H1 (cell line): ENCODE results near the gene PAX4. TPM values are rescaled to one million over a fixed set of nuclear protein-coding genes. Genes with fewer than 3 reads are reported as not detected.

ENCODE experiments used
- CTCF ChIA-PET: fragments of 300-600 bp; sonication (Branson Sonifier 250); formaldehyde crosslinking; loops from one replicate; lab custom pipeline; 2021; ENCODE audit not compliant: partially characterized antibody; lab: Charles Lee
- POLR2A ChIA-PET: fragments of 300-600 bp; sonication (Branson Sonifier 250); formaldehyde crosslinking; loops from one replicate; lab custom pipeline; 2021; ENCODE audit warnings: inconsistent platforms; ENCODE audit not compliant: partially characterized antibody; lab: Charles Lee
- DNase-seq, 2 experiments: peaks; one replicate each; pipeline versions ENCODE4 v3.0.0 to v3.0.0-alpha.2; 2010 to 2022; ENCODE audit warnings: low spot score in 2 of 2, low read depth in 1 of 2, mixed read lengths in 1 of 2
- FAIRE-seq: peaks from 2 replicates; lab custom pipeline; 2011; peaks lifted over from hg19 to GRCh38; lab: Jason Lieb, UNC
- H2AFZ ChIP-seq: 2 replicates; pipeline ENCODE4 v1.8.1; 2012; ENCODE audit warnings: low read length, inconsistent platforms
- H2AK5ac ChIP-seq: 2 replicates; pipeline ENCODE4 v1.6.1; 2013; ENCODE audit warnings: low read depth, low read length
- H2BK120ac ChIP-seq: replicated peaks from 2 replicates; pipeline ENCODE3; 2013; ENCODE audit warnings: low read depth, low read length, inconsistent platforms
- H2BK12ac ChIP-seq: 2 replicates; pipeline ENCODE4 v1.6.1; 2013; ENCODE audit warnings: low read depth, low read length
- H2BK15ac ChIP-seq: 2 replicates; pipeline ENCODE4 v1.6.1; 2013; ENCODE audit warnings: low read length
- H2BK20ac ChIP-seq: 2 replicates; pipeline ENCODE4 v1.6.1; 2013; ENCODE audit warnings: low read length
- H2BK5ac ChIP-seq: 2 replicates; pipeline ENCODE4 v1.6.1; 2013; ENCODE audit warnings: low read depth, low read length
- H3K14ac ChIP-seq: 2 replicates; pipeline ENCODE4 v1.6.1; 2013; ENCODE audit warnings: inconsistent platforms; ENCODE audit not compliant: insufficient read length
- H3K18ac ChIP-seq: 2 replicates; pipeline ENCODE4 v1.6.1; 2013; ENCODE audit warnings: low read length; ENCODE audit errors: extremely low read depth
- H3K23ac ChIP-seq: 2 replicates; pipeline ENCODE4 v1.6.1; 2013; ENCODE audit warnings: inconsistent platforms; ENCODE audit not compliant: insufficient read length
- H3K23me2 ChIP-seq: 2 replicates; pipeline ENCODE4 v1.6.1; 2013; ENCODE audit warnings: low read depth, low read length
- H3K27ac ChIP-seq: 2 replicates; pipeline ENCODE4 v1.6.1; 2011; ENCODE audit warnings: low read depth, low read length, inconsistent platforms
- H3K27me3 ChIP-seq, 4 experiments: replicated peaks in 1 of 4; 1 replicate in 1 of 4; 2 replicates in 3 of 4; pipeline versions ENCODE4 v1.6.1 to v1.8.1; 2011 to 2013; ENCODE audit warnings: low read length in 3 of 4, mild to moderate bottlenecking in 3 of 4, inconsistent platforms in 2 of 4, mixed read lengths in 2 of 4, moderate library complexity in 1 of 4; ENCODE audit not compliant: control insufficient read depth in 3 of 4, insufficient read depth in 3 of 4; ENCODE audit errors: extremely low read depth in 1 of 4
- H3K36me3 ChIP-seq, 4 experiments: 2 replicates each; pipeline versions ENCODE4 v1.6.1 to v1.8.1; 2011 to 2013; ENCODE audit warnings: mild to moderate bottlenecking in 4 of 4, low read length in 3 of 4, moderate library complexity in 2 of 4, control low read depth in 1 of 4, inconsistent platforms in 1 of 4; ENCODE audit not compliant: insufficient read depth in 4 of 4, control insufficient read depth in 2 of 4
- H3K4ac ChIP-seq: replicated peaks from 2 replicates; pipeline ENCODE3; 2013; ENCODE audit warnings: low read length, low read depth, mixed read lengths, inconsistent platforms; ENCODE audit not compliant: insufficient read length
- H3K4me1 ChIP-seq, 4 experiments: replicated peaks in 1 of 4; 1 replicate in 1 of 4; 2 replicates in 3 of 4; pipeline versions ENCODE4 v1.6.1 to v1.8.1; 2011 to 2013; ENCODE audit warnings: low read length in 3 of 4, inconsistent platforms in 2 of 4, mixed read lengths in 1 of 4; ENCODE audit not compliant: insufficient read depth in 4 of 4, control insufficient read depth in 3 of 4
- H3K4me2 ChIP-seq, 2 experiments: 2 replicates each; pipeline versions ENCODE4 v1.6.1 to v1.8.1; 2011 to 2013; ENCODE audit warnings: low read depth in 2 of 2, low read length in 2 of 2, control low read depth in 1 of 2, inconsistent platforms in 1 of 2, mild to moderate bottlenecking in 1 of 2; ENCODE audit not compliant: insufficient read depth in 1 of 2
- H3K4me3 ChIP-seq, 4 experiments: fragments of 200-600, 300-600 bp in 1 of 4; sonication (generic), shearing (Covaris generic), sonication (Bioruptor Twin) in 1 of 4; 2 replicates each; pipeline versions ENCODE4 v1.5.1 to v1.8.1; 2011 to 2016; ENCODE audit warnings: low read length in 4 of 4, low read depth in 3 of 4, control low read depth in 2 of 4, inconsistent platforms in 2 of 4, mild to moderate bottlenecking in 2 of 4, mixed read lengths in 1 of 4, moderate library complexity in 1 of 4; ENCODE audit not compliant: insufficient read depth in 2 of 4; ENCODE audit errors: extremely low read depth in 1 of 4
- H3K56ac ChIP-seq: replicated peaks from 2 replicates; pipeline ENCODE3; 2013; ENCODE audit warnings: low read depth, mild to moderate bottlenecking, mixed read lengths, low read length, inconsistent platforms; ENCODE audit not compliant: insufficient read length
- H3K79me1 ChIP-seq: 2 replicates; pipeline ENCODE4 v1.6.1; 2013; ENCODE audit warnings: low read depth, low read length, control low read depth
- H3K79me2 ChIP-seq, 2 experiments: 2 replicates each; pipeline versions ENCODE4 v1.6.1 to v1.8.1; 2012 to 2013; ENCODE audit warnings: low read length in 2 of 2, mild to moderate bottlenecking in 2 of 2, inconsistent platforms in 1 of 2; ENCODE audit not compliant: insufficient read depth in 2 of 2, control insufficient read depth in 1 of 2
- H3K9ac ChIP-seq, 4 experiments: replicated peaks in 1 of 4; 1 replicate in 1 of 4; 2 replicates in 3 of 4; pipeline versions ENCODE4 v1.6.1 to v1.8.1; 2011 to 2013; ENCODE audit warnings: low read depth in 3 of 4, low read length in 3 of 4, control low read depth in 2 of 4, mild to moderate bottlenecking in 2 of 4, moderate library complexity in 2 of 4, inconsistent platforms in 1 of 4; ENCODE audit errors: extremely low read depth in 1 of 4
- H3K9me3 ChIP-seq, 2 experiments: 2 replicates each; pipeline versions ENCODE4 v1.6.1 to v1.8.1; 2012 to 2013; ENCODE audit warnings: mild to moderate bottlenecking in 2 of 2, moderate library complexity in 2 of 2, control low read depth in 1 of 2, inconsistent platforms in 1 of 2, low read depth in 1 of 2, low read length in 1 of 2, mixed read lengths in 1 of 2; ENCODE audit not compliant: insufficient read depth in 2 of 2
- H4K20me1 ChIP-seq, 2 experiments: replicated peaks in 1 of 2; 2 replicates each; pipeline versions ENCODE3 to v1.8.1; 2011 to 2013; ENCODE audit warnings: inconsistent platforms in 2 of 2, low read length in 2 of 2, mild to moderate bottlenecking in 1 of 2; ENCODE audit not compliant: insufficient read depth in 2 of 2, control insufficient read depth in 1 of 2
- H4K5ac ChIP-seq: 2 replicates; pipeline ENCODE4 v1.6.1; 2013; ENCODE audit warnings: low read length, low read depth, mixed read lengths, inconsistent platforms; ENCODE audit not compliant: insufficient read length
- H4K8ac ChIP-seq: 2 replicates; pipeline ENCODE4 v1.8.0; 2013; ENCODE audit warnings: mild to moderate bottlenecking, moderate library complexity, low read length, inconsistent platforms; ENCODE audit not compliant: insufficient read depth; ENCODE audit errors: extremely low read depth
- H4K91ac ChIP-seq: replicated peaks from 2 replicates; pipeline ENCODE3; 2013; ENCODE audit warnings: low read length, mixed read lengths, inconsistent platforms; ENCODE audit not compliant: insufficient read length
- FOSL1 ChIP-seq: IDR thresholded peaks from 2 replicates; pipeline ENCODE4 v1.6.1; 2011; ENCODE audit warnings: mild to moderate bottlenecking, low read depth, low read length, moderate library complexity; ENCODE audit not compliant: insufficient read depth
- GABPA ChIP-seq: IDR thresholded peaks from 2 replicates; pipeline ENCODE4 v1.6.1; 2011; ENCODE audit warnings: mild to moderate bottlenecking, low read length, moderate library complexity, borderline replicate concordance; ENCODE audit not compliant: insufficient read depth
- HDAC2 ChIP-seq, 2 experiments: fragments of 300-600 bp in 1 of 2; sonication (generic) in 1 of 2; IDR thresholded peaks; 2 replicates each; pipeline ENCODE4 v1.6.1; 2011 to 2012; ENCODE audit warnings: low read depth in 2 of 2, low read length in 2 of 2, mild to moderate bottlenecking in 2 of 2, moderate library complexity in 2 of 2, borderline replicate concordance in 1 of 2, inconsistent platforms in 1 of 2
- HDAC6 ChIP-seq: IDR thresholded peaks from one replicate; pipeline ENCODE4 v1.7.1; 2012; ENCODE audit warnings: low read depth, mild to moderate bottlenecking, inconsistent platforms, low read length, moderate library complexity
- RNF2 ChIP-seq: fragments of 200-900, 300-1000 bp; sonication (generic); IDR thresholded peaks from 2 replicates; pipeline ENCODE4 v1.7.1; 2016; ENCODE audit warnings: borderline replicate concordance, low read depth, mild to moderate bottlenecking, antibody characterized with exemption, low read length; ENCODE audit not compliant: poor library complexity, severe bottlenecking; ENCODE audit errors: missing control alignments
- SUZ12 ChIP-seq: fragments of 200-600 bp; sonication (generic); IDR thresholded peaks from 2 replicates; pipeline ENCODE4 v1.6.1; 2012; ENCODE audit warnings: mild to moderate bottlenecking, inconsistent platforms, low read length, moderate library complexity, mixed read lengths
- TBP ChIP-seq: IDR thresholded peaks from 2 replicates; pipeline ENCODE4 v1.6.1; 2011; ENCODE audit warnings: low read depth, low read length, improper control_type of control experiment
- YY1 ChIP-seq: IDR thresholded peaks from 2 replicates; pipeline ENCODE4 v1.6.1; 2011; ENCODE audit warnings: low read depth, mild to moderate bottlenecking, low read length
- WGBS, 2 experiments: shearing (Covaris generic) in 1 of 2; methylation state at CpG; one replicate each; pipeline versions ENCODE4 v1.1.6 to v1.1.7; 2013 to 2015; ENCODE audit warnings: low lambda C conversion rate in 2 of 2, mixed read lengths in 2 of 2, inconsistent platforms in 1 of 2, low coverage in 1 of 2, missing lambda C conversion rate in 1 of 2; ENCODE audit not compliant: insufficient replicate concordance in 2 of 2, insufficient coverage in 1 of 2, insufficient read length in 1 of 2; ENCODE audit errors: extremely low coverage in 1 of 2, missing lambda C conversion rate in 1 of 2; 5-methylcytosine and 5-hydroxymethylcytosine counted together
- polyA plus RNA-seq, 7 experiments: library from polyadenylated mRNA; depleted of rRNA in 3 of 7; stranded (reverse) in 5 of 7; unstranded in 2 of 7; fragments of >200 nt in 5 of 7; fragments of 200-250 nt in 2 of 7; gene quantifications; 1 replicate in 5 of 7; 2 replicates in 1 of 7; 4 replicates in 1 of 7; pipeline versions ENCODE4 v1.2.1 to v1.2.3, GENCODE V29; 2011 to 2013; ENCODE audit warnings: missing spikeins in 2 of 7, mixed read lengths in 2 of 7
- total RNA-seq: library from RNA; stranded (reverse); fragmentation: NEBNext Ultra II Directional; extraction: Animal tissue kit (Norgen Biotek cat#: 25700); gene quantifications from 2 replicates; pipeline ENCODE4 v1.2.1, GENCODE V29; 2021
- TF ChIP-seq, protein P1 (sequence below): IDR thresholded peaks from 2 replicates; pipeline ENCODE4 v1.6.1; 2011; ENCODE audit warnings: low read depth, mild to moderate bottlenecking, low read length; ENCODE audit not compliant: insufficient read depth

PAX4 gene
- total and polyA plus RNA-seq, 2 of the 8 experiments (the other 6 are each of a cell fraction or from before 2014, with no cell fraction given): 0.20 TPM; not detected in 1

DNA sequence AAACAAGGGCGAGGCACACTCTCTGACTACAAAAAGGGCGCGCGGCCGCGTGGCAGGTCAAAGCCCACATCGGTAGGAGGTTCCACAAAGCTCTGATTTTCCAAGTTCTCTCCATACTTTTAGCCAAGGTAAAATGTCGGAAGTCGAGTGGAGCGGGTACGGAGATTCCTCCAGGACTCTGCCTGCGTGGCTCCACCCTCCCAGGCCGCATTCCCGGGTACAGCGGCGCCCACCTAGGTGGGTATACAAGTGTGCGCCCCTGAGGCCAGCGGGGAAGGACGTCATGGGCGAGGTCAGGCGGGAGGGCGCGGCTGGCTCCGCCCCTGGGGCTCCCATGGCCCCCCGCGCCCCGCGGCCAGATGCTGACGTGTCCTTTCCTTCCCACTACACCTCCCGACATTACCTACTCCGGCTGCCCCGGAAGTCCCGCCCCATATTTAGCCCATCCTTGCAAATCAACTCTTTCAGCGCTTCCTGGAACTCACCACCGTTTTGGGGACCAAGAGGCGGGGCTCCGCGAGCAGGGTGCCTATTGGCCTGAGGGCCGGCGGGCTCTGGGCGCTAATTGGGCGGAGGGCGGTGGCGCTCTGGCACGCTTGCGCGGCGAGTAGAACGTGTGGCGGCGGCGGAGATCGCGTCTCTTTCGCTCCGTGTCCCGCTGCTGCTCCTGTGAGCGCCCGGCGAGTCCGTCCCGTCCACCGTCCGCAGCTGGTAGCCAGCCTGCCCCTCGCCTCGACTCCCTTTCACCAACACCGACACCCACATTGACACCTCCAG, 33.8 kb upstream of the PAX4 start, which contains the start of gene SND1:
Gene SND1, plus strand, starts transcription at position 639 of the 777 bp plus-strand sequence. CDS start 180 bp downstream, outside the sequence.
- Histone ChIP-seq H3K14ac (no peak within 1 kb of the TSS), H3K79me1 (peaks cover 3% of the 10 kb centered on the region; the same call in 1 of the 2 replicates), H3K23me2 (peaks cover 11% of the 10 kb centered on the region; the same call in 1 of the 2 replicates), H2BK12ac (peak within 1 kb of the TSS; percentile 95), H3K4me2 (peak within 1 kb of the TSS; percentile 83 to 93), H4K91ac (peak within 1 kb of the TSS; percentile 94), H3K4me1 (peaks cover 5 to 15% (median 8%) of the 10 kb centered on the region in 4 experiments; a peak in 6 of 7 replicates), H4K8ac (peak within 1 kb of the TSS; percentile 97; the same call in 1 of the 2 replicates), H4K20me1 (peaks cover 16 to 17% of the 10 kb centered on the region in 2 experiments), H3K9ac (peak within 1 kb of the TSS; percentile 82 to 95 (median 94)), H2BK20ac (no peak within 1 kb of the TSS), H3K18ac (peak within 1 kb of the TSS; percentile 96), H2AK5ac (peak within 1 kb of the TSS; percentile 43; the same call in 1 of the 2 replicates), H2BK15ac (peak within 1 kb of the TSS; percentile 77), H3K23ac (no peak within 1 kb of the TSS), H3K9me3 (no peaks in the 10 kb centered on the region), H3K27ac (peak within 1 kb of the TSS; percentile 98), H2BK120ac (no peak within 1 kb of the TSS), H2AFZ (peak within 1 kb of the TSS; percentile 74), H3K27me3 (no peaks in the 10 kb centered on the region), H3K56ac (peak within 1 kb of the TSS; percentile 77), H3K4ac (peak within 1 kb of the TSS; percentile 76), H2BK5ac (peak within 1 kb of the TSS; percentile 95), H4K5ac (peak within 1 kb of the TSS; percentile 68), H3K79me2 (peaks cover 27 to 47% of the 10 kb centered on the region in 2 experiments), H3K4me3 (peak within 1 kb of the TSS; percentile 87 to 99 (median 93)), H3K36me3 (peaks cover 0 to 1% (median 0%) of the 10 kb centered on the region in 4 experiments; a peak in 1 of 8 replicates)
- ChIA-PET POLR2A (interaction anchor here (0.8 to 2.6 kb wide), 10 partner anchors 10 to 66 kb away, joined by 3 to 12 read pairs (median 4); partner anchors contain the start of gene GCC1), CTCF (interaction anchor here (1.0 to 1.3 kb wide), 3 partner anchors 23 to 74 kb away, joined by 3 to 6 read pairs (median 3); partner anchors contain the start of gene ARF5)
- peak; percentile 96 to 98 for DNase-seq
- 2% methylated on average over 67 of the region's 67 CpGs; no CpG with 5 or more reads in 1 of the 2 experiments for WGBS, 2 experiments
- FAIRE-seq: no peak
- TF ChIP-seq FOSL1: no peak
- TF ChIP-seq HDAC2 (IDR thresholded peaks at IDR 0.05; ENCODE audit: borderline replicate concordance in 1 of 2, low read depth in 2 of 2, low read length in 2 of 2): 0 out of 4 replicates have a peak, but pooled peaks have one; percentile 8 to 36
- TF ChIP-seq, protein P1, sequence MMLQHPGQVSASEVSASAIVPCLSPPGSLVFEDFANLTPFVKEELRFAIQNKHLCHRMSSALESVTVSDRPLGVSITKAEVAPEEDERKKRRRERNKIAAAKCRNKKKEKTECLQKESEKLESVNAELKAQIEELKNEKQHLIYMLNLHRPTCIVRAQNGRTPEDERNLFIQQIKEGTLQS: 0 out of 2 replicates have a peak, but pooled peaks have one; percentile 40
- TF ChIP-seq YY1: no peak; the same call in 1 of the 2 replicates
- TF ChIP-seq RNF2: no peak
- no peak for TF ChIP-seq HDAC6
- 0 out of 2 replicates have a peak, but pooled peaks have one; percentile 61 for TF ChIP-seq GABPA
- no peak for TF ChIP-seq SUZ12
- TF ChIP-seq TBP: peak; percentile 74
